GM21360 (cell line): ENCODE data around the gene OR8I2.
"Not testable (repeated sequence)": the region's sequence is repeated elsewhere in the genome, so short reads cannot be mapped to it uniquely, and the experiment has no call there.

ENCODE experiments used
- ATAC-seq: cut with Tn5 transposase; IDR thresholded peaks from one replicate; pipeline ENCODE4 v1.9.1; 2021; ENCODE audit warnings: mild to moderate bottlenecking, moderate library complexity; ENCODE audit not compliant: unreplicated experiment

OR8I2 gene

DNA sequence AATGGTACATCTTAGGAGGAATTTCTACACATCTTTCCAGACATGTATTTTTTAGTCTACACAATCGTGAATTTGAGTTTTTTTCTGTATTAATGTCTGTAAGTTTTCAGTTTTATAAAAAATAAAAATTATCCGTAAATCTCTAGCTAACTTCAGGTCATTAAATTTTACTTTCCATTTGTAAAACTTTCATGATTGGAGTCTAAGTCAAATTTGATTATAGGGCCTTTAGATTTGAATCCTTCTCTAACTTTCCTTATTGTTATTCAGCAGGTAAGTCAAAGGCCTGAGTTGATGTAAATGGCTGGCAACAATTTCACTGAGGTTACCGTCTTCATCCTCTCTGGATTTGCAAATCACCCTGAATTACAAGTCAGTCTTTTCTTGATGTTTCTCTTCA, at the start of gene OR8I2:
OR8I2 (plus strand) TSS at position 301 of the 400 bp plus-strand sequence; CDS start at position 301, 0 bp downstream.
- no peak for ATAC-seq

- ATAC-seq = no peak
These were observed 47.6 kb upstream of the OR8I2 start for GRCh38 chr11:56045538-56045937.

- ATAC-seq = no peak
These were observed 44.6 kb upstream of the OR8I2 start for GRCh38 chr11:56048480-56048879.

DNA sequence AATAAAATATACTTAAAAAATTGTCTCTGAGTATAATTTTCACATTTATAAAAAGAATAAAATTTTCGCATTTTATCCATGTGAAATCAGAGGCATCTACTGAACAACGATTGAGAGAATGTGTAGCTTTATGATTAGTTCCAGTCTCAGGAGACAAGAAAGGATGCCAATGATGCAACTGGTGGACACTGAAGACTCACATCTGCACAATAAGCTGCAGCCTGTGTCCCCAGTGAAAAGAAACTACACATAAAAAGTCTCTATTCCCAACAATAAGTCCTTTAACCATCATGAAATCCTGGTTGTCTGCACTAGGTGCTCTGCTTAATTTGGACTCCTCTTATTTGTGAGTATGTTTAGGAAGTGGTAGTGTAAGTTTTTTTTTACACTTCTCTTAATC, 43.6 kb upstream of the OR8I2 start:
- no peak for ATAC-seq

GRCh38 chr11:56056366-56056765, 36.7 kb upstream of the OR8I2 start:
- not testable (repeated sequence) for ATAC-seq

DNA sequence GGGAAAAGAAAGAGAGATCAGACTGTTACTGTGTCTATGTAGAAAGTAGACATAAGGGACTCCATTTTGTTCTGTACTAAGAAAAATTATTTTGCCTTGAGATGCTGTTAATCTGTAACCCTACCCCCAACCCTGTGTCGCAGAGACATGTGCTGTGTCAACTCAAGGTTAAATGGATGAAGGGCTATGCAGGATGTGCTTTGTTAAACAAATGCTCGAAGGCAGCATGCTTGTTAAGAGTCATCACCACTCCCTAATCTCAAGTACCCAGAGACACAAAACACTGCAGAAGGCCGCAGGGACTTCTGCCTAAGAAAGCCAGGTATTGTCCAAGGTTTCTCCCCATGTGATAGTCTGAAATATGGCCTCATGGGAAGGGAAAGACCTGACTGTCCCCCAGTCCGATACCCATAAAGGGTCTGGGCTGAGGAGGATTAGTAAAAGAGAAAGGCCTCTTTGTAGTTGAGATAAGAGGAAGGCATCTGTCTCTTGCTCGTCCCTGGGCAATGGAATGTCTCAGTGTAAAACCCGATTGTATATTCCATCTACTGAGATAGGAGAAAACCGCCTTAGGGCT, 35.4 kb upstream of the OR8I2 start:
- not testable (repeated sequence) for ATAC-seq

GRCh38 chr11:56058260-56058780, 34.8 kb upstream of the OR8I2 start:
- ATAC-seq = not testable (repeated sequence)

GRCh38 chr11:56066980-56067379, 26.1 kb upstream of the OR8I2 start:
- ATAC-seq = no peak

DNA sequence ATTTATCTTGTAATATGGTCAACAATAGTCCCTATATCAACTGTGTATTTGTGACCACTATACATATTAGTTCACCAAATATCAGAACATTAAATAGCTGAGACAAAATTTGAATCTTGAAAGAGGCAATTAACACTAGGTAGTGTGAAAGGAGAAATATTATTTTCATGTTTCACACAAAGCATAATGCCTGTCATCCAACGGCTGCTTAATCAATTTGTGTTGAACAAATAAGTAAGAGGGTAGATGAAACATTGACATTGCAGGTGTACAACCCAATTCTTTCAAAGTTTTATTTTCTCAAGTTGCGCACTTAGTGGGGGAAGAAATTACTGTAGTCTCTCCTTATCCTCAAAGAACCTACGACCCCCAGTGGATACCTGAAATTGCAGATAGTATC, 3.4 kb upstream of the OR8I2 start:
- ATAC-seq = no peak

- ATAC-seq = no peak
These were observed 10.2 kb downstream of the OR8I2 start, which contains the start of gene OR8H2 for GRCh38 chr11:56103210-56103737. Gene OR8H2 (plus strand): TSS chr11:56103687. CDS start chr11:56105043, 1,356 bp downstream.

- ATAC-seq = no peak
These were observed 29.0 kb downstream of the OR8I2 start, which contains the start of gene OR8H3 for GRCh38 chr11:56122073-56122472. Gene OR8H3 (plus strand): TSS chr11:56122373. CDS start chr11:56122373, 0 bp downstream.

DNA sequence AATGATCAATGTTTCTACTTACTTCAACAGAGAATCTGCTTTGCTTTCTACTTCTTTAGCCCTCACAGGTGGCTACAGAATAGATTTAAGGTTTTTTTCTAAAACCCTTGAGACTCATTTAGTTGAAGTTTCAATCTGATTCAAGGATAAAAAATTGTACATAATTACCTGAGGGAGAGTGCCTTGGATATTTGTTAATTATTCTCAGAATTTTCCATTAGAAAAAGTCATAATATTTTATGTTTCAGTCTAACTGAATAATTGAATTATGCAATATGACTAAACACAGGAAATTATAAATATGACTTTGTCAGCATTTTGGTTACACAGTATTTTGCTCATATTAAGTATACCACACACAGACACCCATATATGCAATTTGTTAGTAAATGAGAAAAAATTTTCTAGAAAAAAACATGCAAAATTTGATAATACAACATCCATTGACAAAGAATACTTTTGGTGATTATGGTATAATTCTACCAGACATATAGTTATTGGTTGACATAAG, 47.1 kb downstream of the OR8I2 start, which contains the start of gene OR8J3:
OR8J3 (minus strand) TSS at position 51 of the 511 bp plus-strand sequence. CDS start 2,483 bp downstream, outside the sequence.
- no peak for ATAC-seq

GRCh38 chr11:56143681-56144080, 50.6 kb downstream of the OR8I2 start:
- not testable (repeated sequence) for ATAC-seq
